GM12873 (cell line): ENCODE data around the gene SCNN1B.
A peak's percentile ranks its signal among the peaks of the same experiment; 100 is the strongest.

Experiments
- TF ChIP-seq, protein P1 (sequence below): IDR thresholded peaks from 2 replicates; pipeline ENCODE4 v1.5.1; 2012; ENCODE audit warnings: low read depth, mild to moderate bottlenecking, moderate library complexity, low read length, control low read depth; ENCODE audit not compliant: insufficient read depth; ENCODE audit errors: missing control alignments

SCNN1B gene

DNA sequence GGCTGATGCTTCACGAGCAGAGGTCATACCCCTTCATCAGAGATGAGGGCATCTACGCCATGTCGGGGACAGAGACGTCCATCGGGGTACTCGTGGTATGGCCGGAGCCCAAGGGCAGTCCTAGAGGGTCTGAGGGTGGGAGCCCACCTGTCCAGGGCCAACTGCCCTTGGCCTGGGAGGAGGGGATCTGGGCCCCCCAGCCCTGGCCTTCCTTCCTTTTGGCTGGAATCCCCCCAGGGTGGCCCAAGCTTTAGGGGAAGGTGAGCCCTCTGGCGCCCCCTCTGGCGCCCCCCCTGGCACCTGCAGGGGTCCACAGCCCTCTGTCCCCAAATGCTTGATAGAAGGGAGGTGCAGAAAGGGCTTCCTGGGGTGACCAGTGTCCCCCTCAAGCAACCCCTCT lies 69.3 kb downstream of the SCNN1B start:
- TF ChIP-seq, protein P1, sequence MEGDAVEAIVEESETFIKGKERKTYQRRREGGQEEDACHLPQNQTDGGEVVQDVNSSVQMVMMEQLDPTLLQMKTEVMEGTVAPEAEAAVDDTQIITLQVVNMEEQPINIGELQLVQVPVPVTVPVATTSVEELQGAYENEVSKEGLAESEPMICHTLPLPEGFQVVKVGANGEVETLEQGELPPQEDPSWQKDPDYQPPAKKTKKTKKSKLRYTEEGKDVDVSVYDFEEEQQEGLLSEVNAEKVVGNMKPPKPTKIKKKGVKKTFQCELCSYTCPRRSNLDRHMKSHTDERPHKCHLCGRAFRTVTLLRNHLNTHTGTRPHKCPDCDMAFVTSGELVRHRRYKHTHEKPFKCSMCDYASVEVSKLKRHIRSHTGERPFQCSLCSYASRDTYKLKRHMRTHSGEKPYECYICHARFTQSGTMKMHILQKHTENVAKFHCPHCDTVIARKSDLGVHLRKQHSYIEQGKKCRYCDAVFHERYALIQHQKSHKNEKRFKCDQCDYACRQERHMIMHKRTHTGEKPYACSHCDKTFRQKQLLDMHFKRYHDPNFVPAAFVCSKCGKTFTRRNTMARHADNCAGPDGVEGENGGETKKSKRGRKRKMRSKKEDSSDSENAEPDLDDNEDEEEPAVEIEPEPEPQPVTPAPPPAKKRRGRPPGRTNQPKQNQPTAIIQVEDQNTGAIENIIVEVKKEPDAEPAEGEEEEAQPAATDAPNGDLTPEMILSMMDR = peak; percentile 43

DNA sequence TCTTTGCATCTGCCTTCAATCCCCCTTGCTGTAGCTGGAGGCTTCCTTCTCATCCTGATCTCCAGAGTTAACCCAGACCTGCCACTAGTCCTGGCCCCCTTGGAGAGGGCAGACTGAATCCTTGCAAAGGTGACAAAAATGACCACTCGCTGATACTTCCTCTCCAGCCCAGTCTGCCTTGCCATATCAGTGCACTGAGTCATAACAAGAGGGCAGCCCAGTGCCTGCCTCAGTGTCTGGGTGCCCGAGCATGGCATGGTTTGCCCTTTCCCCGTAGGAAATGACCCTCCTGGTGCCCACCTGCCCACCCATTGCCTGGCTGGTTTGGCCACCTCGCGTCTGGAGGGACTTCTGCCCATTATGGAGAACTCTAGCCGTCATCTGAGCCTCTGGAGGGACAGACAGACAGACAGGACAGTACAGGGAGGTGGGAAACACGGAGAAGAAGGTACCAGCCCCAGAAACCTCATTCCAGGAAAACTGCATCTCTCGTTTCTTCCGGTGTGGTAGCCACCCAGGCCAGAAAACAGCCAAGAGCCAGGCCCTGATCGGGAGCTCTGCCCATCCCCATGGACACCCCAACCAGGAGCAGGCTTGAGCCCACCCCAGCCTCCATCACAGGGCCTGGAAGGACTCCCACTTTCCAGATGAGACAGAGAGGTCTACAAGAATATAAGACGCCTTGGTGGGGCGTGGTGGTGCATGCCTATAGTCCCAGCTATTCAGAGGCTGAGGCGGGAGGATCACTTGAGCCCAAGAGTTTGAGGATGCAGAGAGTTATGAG lies 71.5 kb downstream of the SCNN1B start:
- TF ChIP-seq, protein P1 = no peak

DNA sequence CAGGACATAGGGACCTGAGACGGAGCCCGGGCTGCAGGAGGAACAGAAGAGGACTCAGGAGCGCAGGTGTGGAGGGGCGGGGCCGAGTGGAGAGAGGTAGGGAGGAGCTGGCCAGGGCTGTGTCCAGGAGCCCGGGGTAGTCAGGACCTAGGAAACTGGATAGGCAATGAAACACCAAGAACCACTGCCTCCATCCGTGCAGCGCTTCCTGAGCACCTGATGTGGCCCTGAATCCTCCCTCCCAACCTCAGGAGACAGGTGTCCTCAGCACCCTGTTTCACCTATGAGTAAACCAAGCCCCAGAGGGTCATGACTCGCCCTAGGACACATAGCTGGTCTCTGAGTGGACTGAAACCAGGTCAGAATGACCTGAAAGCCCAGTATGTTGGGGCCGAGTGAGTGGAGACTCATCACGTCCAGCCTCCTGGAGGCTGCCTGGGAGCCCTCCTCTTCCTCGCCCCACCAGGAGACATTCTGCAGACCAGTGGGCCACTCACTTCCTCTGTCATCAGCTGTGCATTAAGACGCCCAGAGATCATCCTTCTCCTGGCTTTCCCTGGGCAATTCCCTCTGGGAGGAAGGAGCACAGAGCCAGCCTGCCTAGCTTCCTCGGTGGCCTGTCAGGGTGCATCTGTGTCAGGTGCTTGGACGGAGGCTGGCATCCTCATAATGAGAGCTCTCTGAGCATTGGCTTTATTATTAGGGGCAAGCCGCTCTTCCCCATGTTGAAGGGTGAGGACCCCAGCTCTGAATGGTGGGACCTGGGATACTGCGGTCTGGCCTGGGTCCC lies 72.8 kb downstream of the SCNN1B start:
- TF ChIP-seq, protein P1 = no peak

DNA sequence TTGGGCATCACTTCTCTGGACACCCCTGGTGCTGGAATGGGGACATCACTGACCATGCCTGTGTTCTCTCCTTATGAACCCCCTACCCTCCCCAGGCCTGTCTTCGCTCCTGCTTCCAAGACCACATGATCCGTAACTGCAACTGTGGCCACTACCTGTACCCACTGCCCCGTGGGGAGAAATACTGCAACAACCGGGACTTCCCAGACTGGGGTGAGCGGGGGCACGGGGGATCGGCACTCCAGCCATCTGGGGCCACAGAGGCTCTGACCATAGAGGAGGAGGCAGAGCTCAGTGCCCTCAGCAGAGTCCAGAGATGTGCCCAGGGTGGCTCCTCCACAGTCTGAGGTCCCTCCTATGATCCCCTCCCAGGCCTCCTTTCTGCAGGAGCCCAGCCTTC lies 73.5 kb downstream of the SCNN1B start:
- TF ChIP-seq, protein P1 = no peak

DNA sequence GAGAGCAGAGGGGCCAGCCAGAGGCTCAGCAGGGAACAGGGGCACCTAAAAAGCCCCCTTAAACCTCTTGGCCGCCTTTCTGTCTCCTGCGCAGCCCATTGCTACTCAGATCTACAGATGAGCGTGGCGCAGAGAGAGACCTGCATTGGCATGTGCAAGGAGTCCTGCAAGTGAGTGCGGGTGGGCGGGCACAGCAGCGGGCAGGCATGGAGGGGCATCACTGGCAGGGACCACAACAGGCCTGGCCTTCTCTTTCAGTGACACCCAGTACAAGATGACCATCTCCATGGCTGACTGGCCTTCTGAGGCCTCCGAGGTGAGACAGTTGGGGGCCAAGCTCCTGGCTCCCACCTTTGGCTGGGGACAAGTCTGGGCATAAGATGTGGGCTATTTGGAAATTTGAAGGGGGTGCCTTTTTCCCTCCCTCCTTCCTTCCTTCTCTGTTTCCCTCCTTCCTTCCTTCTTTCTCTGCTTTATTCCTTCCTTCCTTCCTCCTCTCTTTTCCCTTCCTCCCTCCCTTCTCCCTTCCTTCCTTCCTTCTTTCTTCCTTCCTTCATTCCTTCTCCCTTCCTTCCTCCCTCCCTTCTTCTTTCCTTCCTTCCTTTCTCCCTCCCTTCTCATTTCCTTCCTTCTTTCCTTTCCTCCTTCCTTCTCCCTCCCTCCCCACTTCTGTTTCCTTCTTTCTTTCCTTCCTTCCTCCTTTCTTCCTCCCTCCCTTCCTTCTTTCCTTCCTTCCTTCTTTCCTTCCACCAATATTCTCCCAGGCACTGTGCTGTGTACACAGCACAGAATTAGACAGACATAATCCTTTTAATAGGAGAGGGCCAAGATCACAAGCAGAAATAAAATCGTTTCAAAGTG lies 75.2 kb downstream of the SCNN1B start:
- TF ChIP-seq, protein P1 = no peak

- TF ChIP-seq, protein P1 = no peak
Observed at GRCh38 chr16:23378256-23378655, 76.2 kb downstream of the SCNN1B start.
